OCI-M2 (cell line): Measurements from ENCODE around the gene PBX3.
"Not testable (repeated sequence)": the region's sequence is repeated elsewhere in the genome, so short reads cannot be mapped to it uniquely, and the experiment has no call there.

Source experiments
- DNase-seq: peaks from one replicate; lab custom pipeline; 2025; ENCODE audit not compliant: unreplicated experiment; lab: John Stamatoyannopoulos, UW

The PBX3 gene

DNA sequence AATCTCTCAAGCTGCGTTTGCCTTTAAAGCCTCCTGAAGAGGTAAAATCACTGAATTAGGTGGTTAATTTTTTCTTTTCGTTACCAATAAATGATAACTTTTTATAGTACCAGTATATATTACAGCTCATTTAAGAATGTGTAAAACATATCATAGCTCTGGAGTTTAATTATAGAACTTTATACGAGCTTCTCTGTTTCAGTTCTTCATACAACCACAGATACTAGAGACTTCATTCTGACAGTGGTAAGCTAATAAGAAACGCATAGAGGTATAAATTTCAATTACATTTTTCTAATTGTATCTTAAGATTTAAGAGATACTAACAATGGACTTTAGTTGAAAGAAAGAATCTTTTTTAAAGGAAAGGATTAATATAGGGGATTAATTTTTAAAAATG is 73.9 kb downstream of the PBX3 start:
- no peak for DNase-seq

DNA sequence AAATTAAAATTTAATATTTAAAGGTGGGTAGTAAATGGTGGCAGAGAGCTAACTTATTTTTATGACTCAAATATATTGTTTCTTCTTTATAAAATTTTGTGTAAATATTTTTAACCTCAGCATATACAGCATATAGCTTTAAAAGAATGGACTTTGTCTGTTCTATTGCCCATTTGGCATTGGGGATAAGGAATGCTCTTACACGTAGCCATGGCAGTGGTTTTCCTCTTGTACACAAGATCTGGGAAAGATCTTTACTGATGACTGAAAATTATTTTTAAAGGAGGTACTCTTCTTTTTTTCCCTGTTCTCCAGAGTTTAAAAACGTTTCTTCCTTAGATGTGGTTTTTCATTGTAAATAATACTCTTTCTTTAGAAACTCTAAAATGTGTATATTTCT is 75.0 kb downstream of the PBX3 start:
- DNase-seq, result no peak

DNA sequence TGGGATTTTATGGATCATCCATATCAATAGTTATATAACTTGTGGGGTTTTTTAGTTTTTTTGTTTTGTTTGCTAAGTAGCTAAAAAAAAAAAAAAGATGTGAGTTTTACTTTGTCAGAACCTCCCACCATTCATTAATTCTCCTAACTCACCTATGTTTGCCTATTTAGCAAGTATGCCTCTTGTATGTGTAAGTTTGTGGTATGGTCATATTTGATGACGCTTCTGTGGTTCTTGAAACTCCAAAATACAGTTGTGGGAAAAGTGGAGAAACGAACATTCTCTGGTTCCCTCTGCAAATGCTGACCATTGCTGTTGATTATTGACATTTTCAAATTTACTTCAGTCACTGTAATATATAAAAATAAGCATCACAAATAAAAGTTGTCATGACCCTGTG is 75.7 kb downstream of the PBX3 start:
- DNase-seq, result no peak

DNA sequence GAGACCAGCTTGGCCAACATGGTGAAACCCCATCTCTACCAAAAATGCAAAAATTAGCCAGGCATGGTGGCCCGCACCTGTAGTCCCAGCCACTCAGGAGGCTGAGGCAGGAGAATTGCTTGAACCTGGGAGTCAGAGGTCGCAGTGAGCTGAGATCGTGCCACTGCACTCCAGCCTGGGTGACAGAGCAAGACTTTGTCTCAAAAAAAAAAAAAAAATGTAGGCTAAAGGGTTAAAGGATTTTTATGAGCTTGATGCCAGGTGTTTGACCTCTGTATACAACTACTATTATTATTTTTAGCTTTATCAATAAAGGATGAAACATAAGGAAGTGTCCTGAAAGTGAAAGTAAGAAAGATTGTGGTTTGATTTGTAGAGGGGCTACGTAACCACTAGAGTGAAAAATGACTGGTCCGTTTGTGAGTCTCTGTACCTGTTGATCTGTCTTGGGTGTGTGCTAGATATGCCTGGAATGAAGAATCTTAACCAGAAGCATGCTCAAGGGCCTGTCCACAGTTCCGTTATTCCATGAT is 76.8 kb downstream of the PBX3 start:
- DNase-seq, result not testable (repeated sequence)

DNA sequence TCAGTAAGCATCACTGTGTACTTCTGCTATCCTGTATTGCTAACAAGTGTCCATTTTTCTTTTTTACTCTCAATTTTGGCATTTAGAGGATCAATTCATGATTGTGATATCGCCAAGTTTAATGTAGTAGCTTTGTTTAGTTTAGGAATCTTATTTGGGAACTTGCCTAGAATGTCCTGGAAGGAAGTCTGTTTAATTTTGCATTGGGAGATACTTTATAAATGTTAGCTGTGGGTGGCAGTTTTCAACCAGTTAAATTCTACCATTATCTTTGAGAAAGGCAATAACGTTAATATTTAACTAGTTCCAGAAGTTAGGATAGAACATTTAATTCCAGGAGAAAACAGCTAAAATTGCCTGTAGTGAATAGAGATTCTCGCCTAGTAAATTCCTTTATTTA is 78.6 kb downstream of the PBX3 start:
- DNase-seq, result no peak

DNA sequence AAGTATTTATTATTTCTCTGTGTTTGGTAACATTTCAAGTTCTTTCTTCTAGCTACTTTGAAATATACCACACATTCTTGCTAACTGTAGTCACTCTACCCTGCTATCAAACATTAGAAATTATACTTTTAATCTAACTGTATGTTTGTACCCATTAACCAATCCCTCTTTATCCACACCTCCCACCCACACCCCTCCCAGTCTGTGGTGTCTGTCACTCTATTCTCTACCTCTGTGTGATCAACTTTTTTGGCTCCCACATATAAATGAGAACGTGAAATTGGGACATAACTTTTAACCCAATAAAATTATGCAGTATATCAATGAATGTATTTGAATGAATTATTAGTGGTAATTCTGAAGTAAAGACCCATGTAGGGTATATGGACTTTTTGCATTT is 79.7 kb downstream of the PBX3 start:
- no peak for DNase-seq

GRCh38 chr9:125829743-125830142 is 82.6 kb downstream of the PBX3 start:
- DNase-seq, result no peak

DNA sequence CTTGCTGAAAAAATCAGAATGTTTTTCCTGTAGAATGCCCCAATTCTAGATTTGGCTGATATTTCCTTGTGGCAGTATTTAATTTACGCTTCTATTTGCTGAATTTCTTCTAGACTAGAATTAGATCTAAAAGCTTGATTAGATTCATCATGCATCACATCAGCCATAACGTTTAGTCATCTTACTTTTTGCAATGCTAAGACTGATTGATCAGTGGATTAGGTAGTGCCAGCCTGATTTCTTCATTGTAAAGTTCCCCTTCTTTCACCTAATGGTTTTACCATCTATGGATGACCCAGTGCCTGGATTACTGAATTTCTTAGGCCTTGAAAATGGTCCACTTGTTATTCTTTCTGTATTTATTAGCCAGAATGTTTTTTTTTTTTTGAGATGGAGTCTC is 83.9 kb downstream of the PBX3 start:
- no peak for DNase-seq

DNA sequence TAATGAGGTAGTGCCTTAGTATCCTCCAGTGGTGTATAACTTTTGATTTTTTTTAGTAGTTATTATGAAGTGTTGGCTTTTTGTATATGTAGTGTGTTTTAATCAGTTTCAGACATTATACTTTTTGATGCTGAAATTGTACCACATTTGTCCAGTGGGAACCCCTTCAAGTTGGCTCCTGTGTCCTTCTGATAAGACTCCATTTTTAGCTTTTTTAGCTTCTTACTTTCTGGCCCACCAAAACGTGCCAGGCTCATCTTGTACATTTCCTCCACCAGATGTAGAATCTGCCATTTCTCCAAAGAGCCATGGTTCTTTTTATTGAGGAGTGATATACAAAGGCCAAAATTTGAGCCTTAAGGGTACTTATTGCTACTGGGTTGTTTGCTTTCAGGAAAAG is 84.4 kb downstream of the PBX3 start:
- DNase-seq, result no peak

GRCh38 chr9:125835655-125836054 is 88.5 kb downstream of the PBX3 start:
- DNase-seq, result no peak

- DNase-seq, result no peak
Measured at GRCh38 chr9:125839317-125839716, 92.1 kb downstream of the PBX3 start.

DNA sequence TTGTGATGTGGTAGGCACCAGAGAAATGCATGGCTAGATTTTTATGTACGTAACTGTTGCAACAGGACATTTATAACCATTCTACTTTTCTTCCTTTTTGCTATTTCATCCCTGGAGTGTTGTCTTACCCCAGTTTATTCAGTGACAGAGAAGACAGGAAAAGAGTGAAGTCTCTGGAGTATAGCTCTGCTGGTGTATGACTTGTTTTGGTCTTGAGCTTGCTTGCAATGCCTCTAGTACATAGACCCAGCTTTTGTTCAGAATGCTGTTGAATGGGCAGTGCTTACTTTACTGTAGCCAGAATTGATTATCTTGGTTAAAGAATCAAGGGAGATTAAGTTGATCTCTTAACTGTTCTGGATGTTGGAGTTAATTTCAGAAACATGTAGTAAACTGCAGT is 94.3 kb downstream of the PBX3 start:
- DNase-seq, result no peak

- no peak for DNase-seq
Measured at GRCh38 chr9:125842242-125842641, 95.1 kb downstream of the PBX3 start.

GRCh38 chr9:125843646-125844045 is 96.5 kb downstream of the PBX3 start:
- DNase-seq, result no peak

- DNase-seq, result no peak
Measured at GRCh38 chr9:125844611-125845010, 97.4 kb downstream of the PBX3 start.

DNA sequence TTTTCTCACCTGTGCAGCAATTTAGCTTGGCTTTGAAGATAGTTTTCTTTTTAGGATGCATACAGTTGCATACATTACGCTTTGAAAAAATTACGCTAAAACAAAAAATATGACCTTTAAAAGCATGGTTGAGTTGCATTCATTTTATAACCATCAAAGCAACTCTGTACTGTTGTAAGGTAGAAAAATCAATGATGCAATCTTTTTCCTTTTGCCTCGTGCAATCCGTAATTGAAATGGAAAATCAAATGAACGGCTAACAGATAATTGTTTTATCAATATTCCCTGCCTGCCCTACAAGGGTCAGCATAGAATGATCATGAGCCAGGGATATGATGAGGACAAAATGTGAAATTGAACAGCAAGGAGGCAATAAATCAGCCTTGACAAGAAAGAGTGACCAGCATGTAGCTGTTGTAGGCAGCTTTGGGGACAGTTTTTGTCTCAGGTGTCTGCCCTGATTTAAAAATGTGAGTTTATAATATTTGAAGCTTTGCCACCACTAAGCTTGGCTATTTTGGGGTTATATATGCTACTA is 98.2 kb downstream of the PBX3 start:
- no peak for DNase-seq

DNA sequence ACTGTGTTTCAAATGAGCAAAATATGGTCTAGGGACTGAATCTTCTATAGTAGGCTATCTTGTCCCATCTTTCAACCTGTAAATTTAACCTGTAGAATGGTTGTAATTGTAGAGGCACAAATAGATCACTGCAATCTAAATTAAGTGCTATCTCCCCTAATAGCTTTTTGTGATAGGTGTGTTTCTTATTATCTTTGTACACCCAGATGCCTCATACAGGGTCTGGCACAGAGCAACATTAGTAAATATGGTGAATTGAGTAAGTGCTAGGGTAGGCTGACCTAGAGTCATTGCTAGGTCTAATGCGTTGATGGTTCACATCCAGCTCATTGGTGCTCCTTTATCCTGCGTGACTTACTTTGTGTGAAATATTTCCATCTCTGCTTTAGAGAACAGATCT is 100.6 kb downstream of the PBX3 start:
- no peak for DNase-seq

GRCh38 chr9:125850106-125850632 is 103.0 kb downstream of the PBX3 start:
- DNase-seq, result no peak

GRCh38 chr9:125850763-125851162 is 103.6 kb downstream of the PBX3 start:
- no peak for DNase-seq

DNA sequence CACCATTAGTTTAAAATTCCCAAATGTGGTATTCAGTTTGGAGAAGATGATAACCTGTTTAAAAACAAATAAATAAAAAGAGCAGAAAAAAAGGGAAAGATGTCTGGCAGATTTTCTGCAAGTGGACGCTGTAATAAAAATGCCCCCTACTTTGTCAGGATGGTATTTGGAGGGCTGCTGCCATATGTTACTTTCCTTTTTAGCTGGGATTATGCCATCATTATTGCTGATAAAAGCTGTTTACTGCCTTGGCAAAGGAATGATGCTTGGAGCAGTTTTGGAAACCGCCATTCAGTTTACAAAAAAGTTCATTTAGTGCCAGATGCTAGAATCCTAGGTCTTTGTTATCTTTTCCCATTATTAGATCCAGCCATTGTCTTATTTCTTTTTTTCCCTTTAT is 104.8 kb downstream of the PBX3 start:
- DNase-seq, result no peak

- no peak for DNase-seq
Measured at GRCh38 chr9:125852386-125852785, 105.2 kb downstream of the PBX3 start.

DNA sequence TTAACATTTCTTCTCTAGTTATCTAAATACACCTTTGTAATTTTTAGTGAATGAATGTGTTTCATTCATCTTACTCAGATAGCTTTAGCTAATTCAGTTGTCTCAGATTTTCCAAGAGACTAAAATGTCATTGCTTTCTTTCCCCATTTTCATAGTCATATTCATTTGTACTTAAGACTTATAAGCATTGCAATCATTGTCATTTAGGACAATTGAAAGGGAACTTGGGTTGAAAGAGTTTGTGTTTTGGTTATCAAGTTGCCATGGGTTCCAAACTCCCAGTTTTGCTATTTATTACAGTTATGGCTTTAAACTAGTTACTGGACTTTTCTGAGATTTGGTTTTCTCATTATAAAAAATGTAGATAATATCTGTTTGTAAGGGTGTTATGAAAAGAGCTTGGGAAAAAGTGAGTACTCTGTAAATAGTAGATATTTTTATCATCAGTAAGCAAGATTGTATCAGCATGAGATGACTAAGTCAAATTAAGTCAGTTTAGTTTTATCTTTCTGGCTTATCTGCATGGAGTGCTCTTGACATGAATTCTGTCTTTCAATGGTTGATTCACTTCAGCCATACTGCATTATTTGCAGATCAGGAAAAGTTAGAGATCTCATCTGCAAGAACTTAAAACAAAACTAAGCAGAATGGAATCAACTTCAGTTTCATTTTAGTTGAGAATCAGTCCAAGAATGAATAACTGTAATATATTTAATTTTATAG is 107.5 kb downstream of the PBX3 start:
- DNase-seq, result no peak

GRCh38 chr9:125856331-125856730 is 109.2 kb downstream of the PBX3 start:
- DNase-seq, result no peak
